Stimulated activated CD8-positive, alpha-beta memory T cell treated with anti-CD3 and anti-CD28 coated beads, Interleukin-15, amount 100 ng/mL, for 4 hours (primary cell): ENCODE results near the gene STOML1.

Experiments used
- DNase-seq, 2 donors: peaks; one replicate each; pipeline ENCODE4 v3.0.0-alpha.2; 2020; ENCODE audit warnings: low read depth in 2 of 2

The STOML1 gene, protein sequence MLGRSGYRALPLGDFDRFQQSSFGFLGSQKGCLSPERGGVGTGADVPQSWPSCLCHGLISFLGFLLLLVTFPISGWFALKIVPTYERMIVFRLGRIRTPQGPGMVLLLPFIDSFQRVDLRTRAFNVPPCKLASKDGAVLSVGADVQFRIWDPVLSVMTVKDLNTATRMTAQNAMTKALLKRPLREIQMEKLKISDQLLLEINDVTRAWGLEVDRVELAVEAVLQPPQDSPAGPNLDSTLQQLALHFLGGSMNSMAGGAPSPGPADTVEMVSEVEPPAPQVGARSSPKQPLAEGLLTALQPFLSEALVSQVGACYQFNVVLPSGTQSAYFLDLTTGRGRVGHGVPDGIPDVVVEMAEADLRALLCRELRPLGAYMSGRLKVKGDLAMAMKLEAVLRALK

DNA sequence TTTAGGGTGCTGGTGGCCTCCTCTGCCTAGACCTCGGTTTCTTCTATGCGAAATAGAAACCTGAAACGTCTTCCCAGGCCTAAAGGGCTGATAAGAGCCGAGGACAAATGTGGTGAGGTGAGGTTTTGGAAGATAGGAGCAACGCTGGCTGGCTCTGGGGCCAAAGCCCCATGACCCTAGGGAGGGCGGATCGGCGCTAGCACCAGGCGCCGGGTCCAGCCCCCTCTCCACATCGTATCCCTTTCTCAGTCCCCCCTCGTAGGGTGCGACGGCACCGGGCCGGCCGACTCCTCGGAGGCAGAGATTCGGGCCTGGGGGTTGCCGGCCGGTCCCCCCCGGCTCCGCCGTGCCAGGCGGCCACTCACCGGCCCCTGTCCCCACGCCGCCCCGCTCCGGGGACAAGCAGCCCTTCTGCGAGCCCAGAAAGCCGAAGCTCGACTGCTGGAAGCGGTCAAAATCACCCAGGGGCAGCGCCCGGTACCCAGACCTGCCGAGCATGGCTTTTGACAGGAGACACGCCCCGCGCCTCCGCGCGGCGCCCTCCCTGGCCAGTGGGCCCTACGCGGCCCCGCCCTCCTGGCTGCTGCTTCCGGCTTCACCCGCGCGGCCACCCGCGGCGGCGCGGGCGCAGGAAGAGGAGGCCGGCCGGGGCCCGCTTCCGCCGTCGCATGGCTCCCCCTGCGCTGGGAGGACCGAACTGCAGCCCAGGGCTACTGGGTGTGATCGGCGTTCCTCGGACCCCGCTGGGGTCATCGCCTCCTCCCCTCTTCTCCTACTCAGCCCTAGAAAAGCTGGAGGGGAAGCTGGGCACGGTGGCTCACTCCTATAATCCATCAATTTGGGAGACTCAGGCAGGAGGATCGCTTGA, at the start of gene STOML1:
STOML1 (minus strand) TSS at position 570 of the 868 bp plus-strand sequence; CDS start at position 498, 72 bp downstream.
- peak; percentile 85 to 89 for DNase-seq

DNA sequence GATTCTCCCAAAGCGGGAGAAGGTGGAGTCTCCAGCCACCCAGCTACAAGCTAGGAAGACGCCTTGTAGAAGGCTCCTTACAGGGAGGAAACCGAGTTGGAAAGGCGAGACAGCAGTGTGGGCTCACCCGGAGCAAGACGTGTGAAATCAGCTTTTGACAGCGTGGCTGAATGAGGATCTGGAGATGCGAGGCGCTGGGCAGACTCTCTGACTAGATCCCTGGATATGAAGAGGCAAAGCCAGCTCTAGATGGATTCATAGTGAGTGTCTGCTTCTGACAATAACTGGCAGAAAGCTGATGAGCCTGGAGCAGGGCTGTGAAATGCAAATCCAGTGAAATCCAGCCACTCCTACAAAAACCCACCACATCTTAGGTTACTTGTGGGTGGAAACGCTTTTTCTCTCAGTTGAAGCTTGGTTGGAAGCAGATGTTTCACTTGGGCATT, 49.2 kb upstream of the STOML1 start:
- no peak for DNase-seq

DNA sequence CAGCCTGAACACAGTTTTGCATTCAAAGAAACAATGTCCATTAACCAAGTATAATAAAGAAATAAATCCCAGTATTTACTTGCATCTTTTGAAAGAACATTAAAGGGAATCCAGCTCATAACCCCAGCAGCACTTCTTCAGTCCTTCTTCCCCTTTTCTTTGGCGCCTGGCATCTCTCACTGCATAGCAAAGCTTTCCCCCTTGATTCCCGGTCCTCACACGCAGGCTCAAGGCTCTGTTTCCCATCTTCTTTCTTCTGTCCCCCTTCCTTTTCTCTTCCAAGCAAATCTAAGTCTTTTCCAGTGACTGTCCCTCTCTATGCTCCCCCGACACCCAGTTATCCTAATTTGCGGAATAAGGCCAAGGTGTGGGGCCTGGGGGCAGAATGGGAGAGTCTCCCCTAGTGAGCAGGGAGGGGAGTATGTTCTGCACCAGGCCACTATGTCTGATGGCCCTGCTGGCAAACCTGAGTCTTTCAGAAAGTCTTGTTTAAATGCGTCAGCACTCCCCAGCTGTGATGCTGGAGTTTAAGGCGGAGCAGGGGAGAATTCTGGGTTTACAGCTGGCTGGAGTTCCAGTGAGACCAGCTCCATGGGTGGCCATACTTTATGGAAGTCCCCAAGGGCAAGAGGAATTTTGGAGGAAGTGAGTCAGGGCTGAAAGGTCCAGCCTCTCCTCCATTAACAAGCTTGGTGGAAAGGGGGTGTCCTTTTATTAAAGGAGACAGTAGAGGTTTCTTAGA, 48.2 kb upstream of the STOML1 start:
- DNase-seq: no peak

DNA sequence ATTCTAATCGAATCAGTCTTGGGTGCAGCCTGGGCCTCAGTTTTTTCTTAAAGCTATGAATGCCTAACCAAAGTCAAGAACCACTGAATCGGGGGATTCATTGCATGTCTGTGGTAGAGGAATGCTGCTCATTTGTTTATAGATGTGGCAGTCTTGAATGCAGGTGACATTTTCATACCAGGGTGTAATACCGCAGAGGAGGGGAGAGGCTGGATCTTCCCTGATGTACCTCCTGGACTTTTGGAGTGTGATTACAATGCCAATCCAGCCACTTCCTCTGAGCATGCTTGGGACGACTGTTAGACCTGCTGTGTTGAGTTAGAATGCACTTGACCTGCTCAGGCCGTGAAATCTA, 47.5 kb upstream of the STOML1 start:
- no peak for DNase-seq

DNA sequence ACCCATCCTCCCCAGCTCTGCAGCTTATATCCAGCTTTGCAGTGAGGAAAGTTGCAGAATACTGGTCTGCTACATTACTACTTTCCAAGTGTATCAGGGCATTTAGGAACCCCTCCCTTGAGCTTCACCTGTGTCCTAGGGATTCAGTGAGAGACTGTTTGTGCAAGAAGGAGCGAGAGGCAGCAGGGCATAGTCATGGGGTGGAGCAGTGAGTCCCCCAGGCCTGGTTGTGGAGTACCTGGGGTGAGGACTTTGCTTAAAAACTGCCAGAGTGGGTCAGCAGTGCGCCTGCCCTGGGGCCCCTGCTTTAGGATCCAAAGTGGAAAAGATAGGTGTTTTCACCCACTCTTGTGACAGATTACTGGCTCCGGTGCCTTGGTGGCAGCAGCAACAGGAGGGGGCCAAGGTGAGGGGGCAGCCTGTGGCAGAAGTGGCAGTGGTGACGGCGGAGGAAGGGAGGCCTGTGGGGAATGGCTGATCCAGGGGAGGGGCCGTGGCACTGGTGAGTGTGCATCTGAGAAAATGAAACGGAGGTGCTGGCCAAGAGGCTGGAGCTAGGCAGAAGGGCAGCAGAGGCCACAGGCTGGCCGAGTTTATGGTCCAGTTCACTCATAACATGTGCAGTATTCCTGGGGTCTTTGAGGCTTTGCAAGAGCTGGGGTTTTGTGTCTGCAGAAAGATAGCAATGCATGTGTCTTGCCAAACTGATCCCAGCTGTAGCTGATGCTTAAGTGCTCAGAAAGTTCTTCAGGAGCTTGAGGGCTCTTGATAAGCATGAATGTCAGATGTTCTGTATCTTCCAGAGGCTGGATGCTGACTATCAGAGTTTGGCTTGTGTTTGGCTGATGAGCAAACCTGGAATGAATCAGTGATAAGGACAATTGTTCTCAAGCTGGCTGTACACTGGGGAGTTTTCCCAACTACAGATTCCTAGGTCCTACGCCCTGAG, 46.9 kb upstream of the STOML1 start:
- DNase-seq: no peak

DNA sequence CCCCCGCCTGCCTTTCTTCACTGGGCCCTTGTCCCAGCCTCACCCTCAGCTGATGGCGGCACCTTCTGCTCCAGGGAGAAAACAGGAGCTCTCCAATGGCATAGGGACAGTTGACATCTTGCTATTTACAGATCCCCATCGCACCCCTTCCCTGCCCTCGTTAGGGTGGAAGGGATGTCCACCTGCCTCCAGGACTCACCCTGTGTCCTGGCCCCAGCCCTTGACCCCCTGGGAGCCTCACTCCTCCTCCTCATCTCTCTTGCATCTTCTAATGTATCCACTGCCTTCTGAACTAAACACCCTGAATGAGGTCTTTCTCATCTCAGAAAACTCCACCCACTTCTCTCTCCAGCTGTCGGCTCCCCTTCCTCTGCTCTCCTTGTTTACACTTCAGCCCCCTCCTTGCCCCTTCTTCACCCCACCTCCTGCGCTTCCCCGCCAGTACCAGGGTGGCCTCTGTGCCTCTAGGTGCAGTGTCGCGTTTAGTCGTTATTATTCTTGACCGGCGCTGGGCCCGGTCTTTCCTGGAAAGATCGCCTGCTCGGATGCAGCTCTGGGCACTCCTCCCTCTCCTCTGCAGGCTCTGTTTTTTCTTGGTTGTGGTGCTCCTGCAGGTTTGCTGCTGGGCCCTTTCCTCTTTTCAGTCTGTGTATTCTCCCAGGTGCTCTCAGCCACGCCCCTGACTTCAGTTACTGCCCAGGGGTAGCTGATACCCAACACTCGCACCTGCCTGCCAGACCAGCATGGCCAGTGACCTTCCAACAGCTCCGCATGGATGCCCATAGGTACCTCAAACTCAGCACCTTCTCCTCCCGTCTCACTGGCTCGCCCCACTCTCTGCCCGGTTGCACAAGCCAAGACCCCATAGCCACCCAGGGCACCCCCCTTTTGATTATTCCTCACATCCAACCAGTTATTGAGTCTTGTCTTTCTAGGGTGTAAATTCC, 45.3 kb upstream of the STOML1 start:
- DNase-seq: no peak

DNA sequence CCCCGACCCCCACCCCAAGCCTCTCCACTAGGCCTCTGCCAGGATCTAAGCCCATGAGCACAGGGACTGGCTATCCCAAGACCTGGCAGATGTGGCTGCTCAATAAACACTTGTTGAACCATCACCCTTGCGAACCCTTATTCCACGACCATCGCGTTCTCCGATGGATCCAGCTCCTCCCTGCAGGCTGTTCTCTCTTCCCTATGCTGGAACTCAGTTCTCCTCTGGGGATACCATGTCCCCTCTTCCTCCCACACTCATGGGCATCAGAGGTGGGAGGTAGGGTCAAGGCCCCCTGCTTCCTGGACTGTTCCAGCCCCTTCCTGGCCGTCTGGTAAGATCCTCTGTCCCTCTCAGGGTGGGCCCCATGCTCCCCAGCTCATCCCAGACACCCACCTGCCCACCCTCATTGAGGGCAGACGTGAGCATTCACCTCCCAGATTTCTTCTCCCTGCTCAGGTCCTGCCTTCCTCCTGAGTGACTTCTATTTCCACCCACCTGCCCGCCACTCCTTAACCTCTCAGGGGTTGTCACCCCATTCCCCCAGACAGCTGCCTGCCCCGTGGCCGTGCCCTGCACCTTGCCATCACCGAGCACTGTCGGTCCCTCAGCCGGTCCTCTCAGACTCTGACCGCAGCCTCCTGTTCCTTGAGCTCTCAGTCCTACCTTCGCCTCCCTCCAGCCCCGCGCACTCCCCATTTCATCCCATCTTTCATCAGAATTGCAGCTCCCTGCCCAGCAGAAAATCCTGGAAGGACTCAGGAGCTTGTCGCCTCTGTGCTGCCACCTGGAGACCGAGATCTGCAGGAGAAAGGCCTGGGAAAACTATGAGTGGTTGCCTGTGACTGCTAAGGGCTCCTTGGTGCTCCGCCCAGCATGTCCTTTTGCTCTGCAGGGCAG, 44.4 kb upstream of the STOML1 start:
- no peak for DNase-seq

DNA sequence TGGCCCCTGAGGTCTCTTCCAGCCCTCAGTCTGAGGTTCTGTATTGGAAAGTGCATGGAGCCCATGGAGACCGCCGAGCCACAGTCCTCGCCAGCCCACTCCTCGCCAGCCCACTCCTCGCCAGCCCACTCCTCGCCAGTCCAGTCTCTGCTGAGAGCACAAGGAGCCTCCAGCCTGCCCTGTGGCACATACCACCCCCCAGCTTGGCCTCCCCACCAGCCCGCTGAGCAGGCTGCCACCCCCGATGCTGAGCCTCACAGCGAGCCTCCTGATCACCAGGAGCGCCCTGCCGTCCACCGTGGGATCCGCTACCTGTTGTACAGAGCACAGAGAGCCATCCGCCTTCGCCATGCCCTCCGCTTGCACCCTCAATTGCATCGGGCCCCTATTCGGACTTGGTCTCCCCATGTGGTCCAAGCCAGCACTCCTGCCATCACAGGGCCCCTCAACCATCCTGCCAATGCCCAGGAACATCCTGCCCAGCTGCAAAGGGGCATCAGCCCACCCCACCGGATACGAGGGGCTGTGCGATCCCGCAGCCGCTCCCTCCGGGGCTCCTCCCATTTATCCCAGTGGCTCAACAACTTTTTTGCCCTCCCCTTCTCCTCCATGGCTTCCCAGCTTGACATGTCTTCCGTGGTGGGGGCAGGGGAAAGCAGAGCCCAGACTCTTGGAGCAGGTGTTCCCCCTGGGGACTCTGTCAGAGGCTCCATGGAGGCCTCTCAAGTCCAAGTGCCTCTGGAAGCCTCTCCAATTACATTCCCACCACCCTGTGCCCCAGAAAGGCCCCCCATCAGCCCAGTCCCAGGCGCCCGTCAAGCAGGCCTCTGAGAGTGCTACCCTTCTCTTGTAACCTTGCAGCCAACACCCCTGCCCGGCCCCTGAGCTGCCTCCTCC, 43.3 kb upstream of the STOML1 start:
- DNase-seq: no peak

DNA sequence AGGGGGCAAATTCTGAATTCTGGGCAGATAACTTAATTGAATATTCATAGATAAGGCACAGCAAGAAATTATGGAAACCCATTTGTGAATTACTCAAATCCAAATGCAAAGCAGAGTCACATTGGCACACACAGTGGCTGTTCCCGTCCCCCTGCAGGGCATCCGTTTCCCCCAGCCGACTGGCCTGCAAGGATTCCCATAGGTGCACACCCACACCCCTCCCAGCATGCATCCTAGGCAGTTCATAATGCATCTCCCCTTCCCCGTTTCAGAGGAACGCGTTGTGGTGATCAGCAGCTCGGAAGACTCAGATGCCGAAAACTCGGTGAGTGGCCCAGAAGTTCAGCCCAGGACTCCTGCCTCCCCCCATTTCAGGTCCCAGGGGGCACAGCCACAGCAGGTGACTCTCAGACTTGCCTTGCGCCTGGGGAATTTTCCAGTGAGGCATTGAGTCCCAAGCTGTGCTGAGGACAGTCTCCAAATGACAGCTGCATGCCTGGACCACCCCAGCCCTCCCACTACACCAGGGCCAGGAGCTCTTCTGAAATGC, 42.2 kb upstream of the STOML1 start:
- DNase-seq: no peak

DNA sequence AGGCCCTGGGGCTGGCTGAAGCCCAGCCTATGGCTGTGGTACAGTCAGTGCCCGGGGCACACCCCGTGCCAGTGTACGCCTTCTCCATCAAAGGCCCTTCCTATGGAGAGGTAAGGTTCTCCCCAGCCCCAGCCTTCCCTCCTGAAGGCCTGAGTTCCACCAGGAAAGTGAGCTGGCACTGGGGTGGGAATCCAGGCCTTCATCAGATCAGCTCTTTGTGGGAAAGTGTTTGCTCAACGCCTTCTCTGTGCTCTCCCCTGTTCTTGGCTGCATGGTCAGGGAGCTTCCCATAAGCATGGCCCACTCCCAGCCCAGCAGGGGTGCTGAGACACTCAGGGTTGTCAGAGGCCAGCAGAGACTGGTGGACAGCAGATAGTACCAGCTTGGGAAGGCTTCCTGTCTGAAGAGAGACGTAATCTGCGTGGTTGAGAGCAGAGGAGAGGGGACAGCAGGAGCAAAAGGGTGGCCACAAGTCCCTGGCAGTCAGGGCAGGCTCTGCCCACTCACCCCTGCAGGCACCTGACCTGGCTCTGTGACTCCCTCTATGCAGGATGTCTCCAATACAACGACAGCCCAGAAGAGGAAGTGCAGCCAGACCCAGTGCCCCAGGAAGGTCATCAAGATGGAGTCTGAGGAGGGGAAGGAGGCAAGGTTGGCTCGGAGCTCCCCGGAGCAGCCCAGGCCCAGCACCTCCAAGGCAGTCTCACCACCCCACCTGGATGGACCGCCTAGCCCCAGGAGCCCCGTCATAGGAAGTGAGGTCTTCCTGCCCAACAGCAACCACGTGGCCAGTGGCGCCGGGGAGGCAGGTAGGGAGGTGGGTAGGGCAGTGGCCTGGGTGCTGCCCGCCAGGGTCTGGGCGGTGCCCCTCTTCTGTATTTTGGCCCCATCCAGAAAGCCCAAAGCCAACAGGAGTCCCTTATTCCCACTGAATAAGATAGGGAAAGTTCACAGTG, 40.8 kb upstream of the STOML1 start:
- DNase-seq: no peak

DNA sequence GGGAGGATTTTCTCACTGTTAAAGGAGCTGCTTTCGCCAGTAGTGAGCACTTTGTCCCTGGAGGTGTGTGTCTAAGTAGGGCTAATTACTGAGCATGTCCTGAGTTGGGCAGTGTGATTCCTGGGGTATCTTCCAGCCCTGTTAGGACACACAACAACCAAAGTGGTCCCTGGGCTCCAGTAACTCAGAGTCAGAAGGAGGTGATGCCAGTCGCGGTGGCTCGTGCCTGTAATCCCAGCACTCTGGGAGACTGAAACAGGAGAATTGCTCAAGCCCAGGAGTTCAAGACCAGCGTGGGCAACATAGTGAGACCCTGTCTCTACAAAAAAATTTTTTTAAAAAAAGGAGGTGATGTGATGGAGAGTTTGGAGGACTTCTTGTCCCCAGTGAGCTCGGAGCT, 40.0 kb upstream of the STOML1 start:
- DNase-seq: no peak

DNA sequence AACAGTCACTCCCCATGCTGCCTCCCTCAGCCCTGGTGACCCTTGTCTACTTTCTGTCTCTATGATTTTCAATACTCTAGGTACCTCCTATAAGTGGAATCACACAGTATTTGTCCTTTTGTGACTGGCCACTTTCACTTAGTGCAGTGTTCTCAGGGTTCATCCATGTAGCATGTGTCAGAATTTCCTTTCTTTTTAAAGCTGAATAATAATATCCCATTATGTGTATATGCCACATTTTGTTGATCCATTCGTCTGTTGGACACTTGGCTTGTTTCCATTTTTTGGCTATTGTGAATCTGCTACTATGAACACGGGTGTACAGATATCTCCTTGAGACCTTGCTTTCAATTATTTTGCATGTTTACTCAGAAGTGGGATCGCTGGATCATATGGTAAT, 36.6 kb upstream of the STOML1 start:
- DNase-seq: no peak

DNA sequence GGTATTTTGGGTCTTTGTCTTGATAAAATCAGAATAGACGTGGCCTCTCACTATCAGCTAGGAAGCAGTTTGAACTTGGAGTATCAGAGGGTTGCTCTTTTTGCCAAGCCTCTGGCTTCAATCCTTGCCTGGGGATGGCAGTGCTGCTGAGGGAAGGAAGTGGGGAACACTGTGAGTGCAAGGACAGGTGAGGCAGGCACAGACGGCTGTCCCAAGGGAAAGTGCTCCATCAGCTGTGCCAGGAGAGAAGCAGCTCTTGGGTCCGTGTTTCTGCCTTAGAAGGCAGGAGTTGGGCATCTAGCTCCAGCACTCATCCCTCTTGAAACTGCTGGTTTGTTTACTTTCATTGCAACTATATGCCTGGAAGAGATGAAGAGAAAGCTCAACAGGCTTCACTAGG, 35.6 kb upstream of the STOML1 start:
- no peak for DNase-seq

DNA sequence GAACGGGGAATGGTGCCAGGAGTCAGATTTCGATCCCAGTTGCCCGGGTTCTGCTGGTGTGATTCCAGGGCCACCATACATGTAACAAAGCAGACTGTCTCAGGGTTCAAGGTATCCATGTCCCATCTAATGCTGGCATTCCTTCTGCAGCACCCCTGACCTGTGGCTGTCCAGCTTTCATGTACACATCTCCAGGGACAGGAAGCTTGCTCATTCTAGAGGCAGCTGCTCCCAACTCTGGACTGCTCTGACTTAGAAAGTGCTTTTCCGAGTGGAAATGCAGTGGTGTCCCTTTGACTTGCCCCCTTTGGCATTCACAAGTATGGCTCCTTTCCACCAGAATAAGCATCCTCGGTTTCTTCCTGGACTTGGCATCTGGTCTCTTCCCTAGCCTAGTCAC, 33.3 kb upstream of the STOML1 start:
- DNase-seq: no peak

DNA sequence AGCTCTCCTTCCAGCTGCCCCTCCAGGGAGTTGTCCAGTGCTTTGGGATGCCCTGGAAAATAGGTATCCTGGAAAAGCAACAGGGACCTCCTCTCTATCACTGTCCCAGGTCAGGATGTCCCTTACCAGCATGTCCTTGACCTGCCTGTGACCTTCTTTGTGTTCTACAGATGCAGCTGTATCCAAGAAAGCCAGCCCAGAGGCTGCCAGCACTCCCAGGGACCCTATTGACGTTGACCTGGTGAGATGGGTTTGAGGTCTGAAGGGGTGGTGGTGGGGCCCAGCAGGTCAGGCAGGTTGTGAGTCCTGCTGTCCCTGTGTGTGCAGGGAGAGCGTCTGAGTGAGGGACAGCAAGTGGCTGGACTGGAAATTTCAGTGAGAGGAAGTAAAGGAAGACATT, 32.6 kb upstream of the STOML1 start:
- DNase-seq: no peak

DNA sequence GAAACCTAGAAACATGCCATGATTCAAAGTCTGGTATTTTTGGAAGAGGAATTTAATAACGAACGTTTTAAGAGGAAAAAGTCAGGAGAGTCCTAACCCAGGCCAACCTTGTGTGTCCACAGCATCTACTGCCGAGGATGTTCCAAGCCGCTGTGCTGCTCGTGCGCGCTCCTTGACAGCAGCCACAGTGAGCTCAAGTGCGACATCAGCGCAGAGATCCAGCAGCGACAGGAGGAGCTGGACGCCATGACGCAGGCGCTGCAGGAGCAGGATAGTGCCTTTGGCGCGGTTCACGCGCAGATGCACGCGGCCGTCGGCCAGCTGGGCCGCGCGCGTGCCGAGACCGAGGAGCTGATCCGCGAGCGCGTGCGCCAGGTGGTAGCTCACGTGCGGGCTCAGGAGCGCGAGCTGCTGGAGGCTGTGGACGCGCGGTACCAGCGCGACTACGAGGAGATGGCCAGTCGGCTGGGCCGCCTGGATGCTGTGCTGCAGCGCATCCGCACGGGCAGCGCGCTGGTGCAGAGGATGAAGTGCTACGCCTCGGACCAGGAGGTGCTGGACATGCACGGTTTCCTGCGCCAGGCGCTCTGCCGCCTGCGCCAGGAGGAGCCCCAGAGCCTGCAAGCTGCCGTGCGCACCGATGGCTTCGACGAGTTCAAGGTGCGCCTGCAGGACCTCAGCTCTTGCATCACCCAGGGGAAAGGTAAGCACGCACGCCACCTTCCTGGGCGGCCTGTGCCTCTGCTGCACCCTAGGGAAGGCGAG, 30.8 kb upstream of the STOML1 start:
- no peak for DNase-seq
